T-helper 9 cell (primary cell): ENCODE data around the gene RNF123.

Experiments
- DNase-seq: peaks from one replicate; pipeline ENCODE4 v3.0.0-alpha.2; 2020

Gene RNF123

DNA sequence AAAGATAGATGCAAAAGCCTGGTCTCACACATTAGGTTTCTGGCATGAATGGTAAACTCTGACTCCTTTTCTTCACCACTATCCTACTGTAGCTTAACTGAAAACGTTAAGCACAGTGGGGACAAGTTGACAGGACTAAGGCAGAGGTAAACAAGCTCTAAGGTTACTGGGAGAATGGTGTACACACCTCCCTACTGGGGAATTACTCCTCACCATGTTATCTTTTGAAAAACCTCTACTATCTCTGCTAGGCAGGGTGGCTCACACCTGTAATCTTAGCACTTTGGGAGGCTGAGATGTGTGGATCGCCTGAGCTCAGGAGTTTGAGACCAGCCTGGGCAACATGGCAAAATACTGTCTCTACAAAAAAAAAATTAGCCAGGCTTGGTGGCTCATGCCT lies 67.8 kb downstream of the RNF123 start:
- no peak for DNase-seq

GRCh38 chr3:49759226-49759625 lies 69.9 kb downstream of the RNF123 start:
- DNase-seq, result no peak

DNA sequence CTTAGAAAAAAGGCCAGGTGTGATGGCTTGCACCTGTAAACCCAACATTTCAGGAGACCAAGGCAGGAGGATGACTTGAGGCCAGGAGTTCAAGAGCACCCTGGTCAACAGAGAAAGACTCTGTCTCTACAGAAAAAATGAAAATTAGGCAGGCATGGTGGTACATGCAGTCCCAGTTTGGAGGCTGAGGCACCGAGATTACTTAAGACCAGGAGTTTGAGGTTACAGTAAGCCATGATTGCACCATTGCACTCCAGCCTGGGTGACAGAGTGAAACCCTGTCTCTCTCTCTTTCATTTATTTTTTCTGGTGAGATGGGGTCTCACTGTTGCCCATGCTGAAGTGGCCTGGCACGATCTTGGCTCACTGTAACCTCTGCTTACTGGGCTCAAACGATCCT lies 72.3 kb downstream of the RNF123 start:
- no peak for DNase-seq

- no peak for DNase-seq
Observed at GRCh38 chr3:49763981-49764380, 74.6 kb downstream of the RNF123 start.

GRCh38 chr3:49769286-49769915 lies 80.0 kb downstream of the RNF123 start:
- no peak for DNase-seq

DNA sequence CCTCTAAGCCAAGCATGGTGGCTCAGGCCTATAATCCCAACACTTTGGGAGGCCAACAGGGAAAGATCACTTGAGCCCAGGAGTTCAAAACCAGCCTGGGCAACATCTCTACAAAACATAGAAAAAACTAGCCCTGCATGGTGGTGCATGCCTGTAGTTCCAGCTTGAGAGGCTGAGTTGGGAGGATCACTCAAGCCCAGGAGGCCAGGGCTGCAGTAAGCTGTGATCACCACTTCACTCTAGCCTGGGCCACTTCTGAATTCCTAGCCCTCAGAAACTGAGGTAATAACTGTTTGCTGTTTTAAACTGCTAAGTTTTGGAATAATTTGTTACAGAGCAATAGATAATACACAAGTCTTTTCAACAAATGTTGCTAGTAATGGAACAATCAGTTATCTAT lies 80.6 kb downstream of the RNF123 start:
- DNase-seq, result no peak
